H1 (cell line): ENCODE measurements around the gene CAPN8.

Experiments used
- CHD7 ChIP-seq: fragments of 300-600 bp; sonication (generic); IDR thresholded peaks from 2 replicates; pipeline ENCODE4 v1.7.1; 2012; ENCODE audit warnings: low read length, moderate library complexity, mild to moderate bottlenecking, inconsistent platforms; ENCODE audit not compliant: insufficient replicate concordance
- CTCF ChIP-seq, 3 experiments: IDR thresholded peaks; 1 replicate in 2 of 3; 2 replicates in 1 of 3; pipeline versions ENCODE4 v1.5.1 to v1.6.1; 2011; ENCODE audit warnings: low read length in 3 of 3, mild to moderate bottlenecking in 3 of 3, inconsistent platforms in 2 of 3, low read depth in 1 of 3, moderate library complexity in 1 of 3; ENCODE audit not compliant: insufficient read depth in 1 of 3; ENCODE audit errors: control extremely low read depth in 1 of 3
- JUN ChIP-seq: IDR thresholded peaks from 2 replicates; pipeline ENCODE4 v1.6.1; 2011; ENCODE audit warnings: low read depth, mild to moderate bottlenecking, improper control_type of control experiment, low read length
- KDM5A ChIP-seq: fragments of 200-600 bp; IDR thresholded peaks from 2 replicates; pipeline ENCODE4 v1.7.1; 2012; ENCODE audit warnings: mild to moderate bottlenecking, low read length, inconsistent platforms, mixed read lengths
- POLR2AphosphoS5 ChIP-seq: IDR thresholded peaks from 2 replicates; pipeline ENCODE4 v1.6.1; 2011; ENCODE audit warnings: low read depth, low read length
- RAD21 ChIP-seq, 2 experiments: IDR thresholded peaks in 1 of 2; conservative IDR thresholded peaks in 1 of 2; 2 replicates each; pipeline ENCODE4 v1.6.1; 2011; ENCODE audit warnings: low read depth in 2 of 2, low read length in 2 of 2, improper control_type of control experiment in 1 of 2, inconsistent platforms in 1 of 2, mild to moderate bottlenecking in 1 of 2, moderate library complexity in 1 of 2
- TAF1 ChIP-seq: IDR thresholded peaks from 2 replicates; pipeline ENCODE4 v1.6.1; 2011; ENCODE audit warnings: mild to moderate bottlenecking, low read depth, low read length
- USF2 ChIP-seq: IDR thresholded peaks from 2 replicates; pipeline ENCODE4 v1.6.1; 2011; ENCODE audit warnings: low read length, improper control_type of control experiment

GRCh38 chr1:223710179-223711133 lies 45.0 kb upstream of the CAPN8 start:
- TF ChIP-seq POLR2AphosphoS5: no peak
- no peak for TF ChIP-seq CHD7
- no peak for TF ChIP-seq TAF1
- no peak for TF ChIP-seq JUN
- TF ChIP-seq RAD21 (IDR thresholded peaks at IDR 0.05 in 1 of 2, conservative IDR thresholded peaks at IDR 0.05 in 1 of 2; ENCODE audit: low read depth in 2 of 2, low read length in 2 of 2): no peak
- TF ChIP-seq CTCF (IDR thresholded peaks at IDR 0.05; ENCODE audit: control extremely low read depth in 1 of 3, insufficient read depth in 1 of 3, low read depth in 1 of 3, low read length in 3 of 3): no peak
- no peak for TF ChIP-seq KDM5A
- no peak for TF ChIP-seq USF2
